PFSK-1 (cell line): ENCODE measurements around the gene DYNC2H1.

Source experiments
- FOXP2 ChIP-seq: optimal IDR thresholded peaks from 2 replicates; pipeline ENCODE3; 2011; ENCODE audit warnings: borderline replicate concordance, control low read depth, inconsistent platforms; ENCODE audit not compliant: insufficient read depth; ENCODE audit errors: extremely low read length, extremely low read depth
- POLR2AphosphoS5 ChIP-seq: IDR thresholded peaks from 2 replicates; pipeline ENCODE4 v1.6.1; 2012; ENCODE audit warnings: low read depth, mild to moderate bottlenecking, control low read depth, low read length, moderate library complexity
- REST ChIP-seq, 2 experiments: IDR thresholded peaks; 2 replicates each; pipeline versions ENCODE4 v1.6.1 to v1.8.0; 2011 to 2012; ENCODE audit warnings: low read depth in 2 of 2, low read length in 2 of 2, control low read depth in 1 of 2, inconsistent platforms in 1 of 2, mild to moderate bottlenecking in 1 of 2, moderate library complexity in 1 of 2; ENCODE audit not compliant: insufficient read depth in 1 of 2
- SIN3A ChIP-seq: IDR thresholded peaks from 2 replicates; pipeline ENCODE4 v1.6.1; 2012; ENCODE audit warnings: mild to moderate bottlenecking, low read length, moderate library complexity, borderline replicate concordance; ENCODE audit not compliant: insufficient read depth
- TAF1 ChIP-seq: IDR thresholded peaks from 2 replicates; pipeline ENCODE4 v1.6.1; 2012; ENCODE audit warnings: low read length, control low read depth, borderline replicate concordance; ENCODE audit not compliant: insufficient read depth

- TF ChIP-seq REST (IDR thresholded peaks at IDR 0.05; ENCODE audit: insufficient read depth in 1 of 2, low read depth in 2 of 2, low read length in 2 of 2) (no peak), POLR2AphosphoS5 (no peak), TAF1 (no peak), SIN3A (no peak), FOXP2 (no peak)
These were observed 5.6 kb downstream of the DYNC2H1 start for GRCh38 chr11:103114836-103115235.
